ENCODE data around the gene TAF6L.

DNA sequence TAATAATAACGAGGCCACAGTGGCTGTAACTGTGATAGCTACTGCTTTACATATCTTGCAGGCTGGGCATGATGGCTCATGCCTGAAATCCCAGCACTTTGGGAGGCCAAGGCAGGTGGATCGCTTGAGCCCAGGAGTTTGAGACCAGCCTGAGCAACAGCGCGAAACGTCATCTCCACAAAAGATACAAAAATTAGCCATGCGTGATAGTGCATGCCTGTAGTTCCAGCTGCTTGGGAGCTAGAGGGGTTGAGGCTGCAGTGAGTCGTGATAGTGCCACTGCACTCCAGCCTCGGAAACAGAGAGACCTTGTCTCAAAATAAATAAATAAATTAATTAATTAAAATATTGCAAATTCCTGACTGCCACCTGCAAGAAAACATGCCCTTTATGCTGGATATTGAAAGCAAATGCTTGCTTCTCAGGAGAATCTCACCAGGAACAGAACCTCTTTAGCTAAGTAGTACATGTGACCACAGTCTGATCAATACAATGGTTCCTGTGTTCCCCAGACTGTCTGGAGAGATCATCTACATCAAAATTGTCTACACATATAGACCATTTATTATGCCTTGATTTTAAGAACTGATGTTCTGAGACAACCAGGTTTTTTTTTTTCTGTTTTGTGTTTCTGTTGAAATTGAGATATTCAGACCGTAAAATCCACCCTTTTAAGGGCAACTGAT, 23.6 kb upstream of the TAF6L start:
- TF ChIP-seq, protein P1, sequence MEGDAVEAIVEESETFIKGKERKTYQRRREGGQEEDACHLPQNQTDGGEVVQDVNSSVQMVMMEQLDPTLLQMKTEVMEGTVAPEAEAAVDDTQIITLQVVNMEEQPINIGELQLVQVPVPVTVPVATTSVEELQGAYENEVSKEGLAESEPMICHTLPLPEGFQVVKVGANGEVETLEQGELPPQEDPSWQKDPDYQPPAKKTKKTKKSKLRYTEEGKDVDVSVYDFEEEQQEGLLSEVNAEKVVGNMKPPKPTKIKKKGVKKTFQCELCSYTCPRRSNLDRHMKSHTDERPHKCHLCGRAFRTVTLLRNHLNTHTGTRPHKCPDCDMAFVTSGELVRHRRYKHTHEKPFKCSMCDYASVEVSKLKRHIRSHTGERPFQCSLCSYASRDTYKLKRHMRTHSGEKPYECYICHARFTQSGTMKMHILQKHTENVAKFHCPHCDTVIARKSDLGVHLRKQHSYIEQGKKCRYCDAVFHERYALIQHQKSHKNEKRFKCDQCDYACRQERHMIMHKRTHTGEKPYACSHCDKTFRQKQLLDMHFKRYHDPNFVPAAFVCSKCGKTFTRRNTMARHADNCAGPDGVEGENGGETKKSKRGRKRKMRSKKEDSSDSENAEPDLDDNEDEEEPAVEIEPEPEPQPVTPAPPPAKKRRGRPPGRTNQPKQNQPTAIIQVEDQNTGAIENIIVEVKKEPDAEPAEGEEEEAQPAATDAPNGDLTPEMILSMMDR (IDR thresholded peaks at IDR 0.05; ENCODE audit: low read depth, low read length): no peak
- no peak for TF ChIP-seq EZH2phosphoT487 (IDR thresholded peaks at IDR 0.05; ENCODE audit: low read depth)
